Prostate gland (tissue), 2 donors: ENCODE results near the gene TNFSF4. TPM values are rescaled to one million over a fixed set of nuclear protein-coding genes. Genes with fewer than 3 reads are reported as not detected.

ENCODE experiments used
- DNase-seq: peaks from one replicate; pipeline ENCODE4 v3.0.0-alpha.2; 2019; ENCODE audit warnings: low spot score
- H3K27ac ChIP-seq, 2 donors: fragments of 200-600 bp; sonication (generic); 2 replicates each; pipeline ENCODE4 v1.5.1; 2017 to 2019
- H3K27me3 ChIP-seq: fragments of 200-600 bp; sonication (generic); replicated peaks from 2 replicates; pipeline ENCODE4 v1.5.1; 2019; ENCODE audit not compliant: insufficient read depth
- H3K36me3 ChIP-seq, 2 donors: fragments of 200-600 bp; sonication (generic); 1 replicate in 1 of 2; 2 replicates in 1 of 2; pipeline versions ENCODE4 v1.5.1 to v1.8.1; 2017 to 2019
- H3K4me1 ChIP-seq: fragments of 200-600 bp; sonication (generic); replicated peaks from 2 replicates; pipeline ENCODE4 v1.5.1; 2019
- H3K4me3 ChIP-seq, 2 donors: fragments of 200-600 bp; sonication (generic); 2 replicates each; pipeline ENCODE4 v1.5.1; 2017 to 2019
- H3K9me3 ChIP-seq: fragments of 200-600 bp; sonication (generic); 2 replicates; pipeline ENCODE4 v1.5.1; 2017
- POLR2A ChIP-seq: fragments of 450-650 bp; IDR thresholded peaks from one replicate; pipeline ENCODE4 v1.6.1; 2016; ENCODE audit warnings: antibody characterized with exemption, mild to moderate bottlenecking
- POLR2AphosphoS5 ChIP-seq: sonication (generic); formaldehyde crosslinking; IDR thresholded peaks from one replicate; pipeline ENCODE4 v1.6.1; 2017; ENCODE audit warnings: antibody characterized with exemption
- WGBS: methylation state at CpG from one replicate; pipeline ENCODE4 v1.1.5; 2018; 5-methylcytosine and 5-hydroxymethylcytosine counted together
- intact Hi-C: fragments of 100-400 bp; cut with DNase I; formaldehyde crosslinking; loops from one replicate; pipeline ENCODE4 v1.14.2; 2022
- total RNA-seq, 2 donors: library from RNA; depleted of rRNA; stranded (reverse); fragments of >200 nt; gene quantifications; one replicate each; pipeline ENCODE4 v1.1.0, GENCODE V29; 2016
- TF ChIP-seq, protein P1 (sequence below), 4 experiments: fragments of 200-600 bp in 2 of 4; fragments of 450-650 bp in 2 of 4; sonication (generic) in 2 of 4; IDR thresholded peaks; 1 replicate in 3 of 4; 2 replicates in 1 of 4; pipeline ENCODE4 v1.5.1; 2016 to 2019; ENCODE audit warnings: antibody characterized with exemption in 4 of 4, mild to moderate bottlenecking in 2 of 4, moderate library complexity in 2 of 4

Gene TNFSF4
- total RNA-seq, 2 donors from 2014 or later: 1.6 to 14.7 TPM

DNA sequence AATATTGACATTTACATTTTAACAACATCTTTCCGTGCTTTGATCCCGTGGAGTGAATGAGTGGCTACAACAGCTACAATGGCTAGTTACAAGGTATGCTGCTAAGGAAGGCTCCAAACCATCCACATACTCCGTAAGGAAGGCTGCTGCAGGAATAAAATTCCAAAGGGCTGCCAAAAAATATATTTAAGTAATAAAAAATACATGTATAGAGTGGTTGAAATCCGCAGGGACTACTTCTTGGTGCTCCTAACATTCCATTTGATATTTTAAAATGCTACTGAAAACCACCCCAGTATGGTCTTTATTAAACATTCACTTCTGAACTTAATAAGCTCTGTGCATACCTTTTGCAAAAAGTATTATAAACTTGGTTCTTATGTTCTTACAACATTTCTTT lies 25.3 kb downstream of the TNFSF4 start:
- Histone ChIP-seq H3K36me3 (no peaks in the 10 kb centered on the region), H3K4me3 (no peak overlapping the region), H3K27me3 (no peaks in the 10 kb centered on the region), H3K9me3 (no peaks in the 10 kb centered on the region), H3K4me1 (no peaks in the 10 kb centered on the region), H3K27ac (no peak overlapping the region)
- TF ChIP-seq, protein P1, sequence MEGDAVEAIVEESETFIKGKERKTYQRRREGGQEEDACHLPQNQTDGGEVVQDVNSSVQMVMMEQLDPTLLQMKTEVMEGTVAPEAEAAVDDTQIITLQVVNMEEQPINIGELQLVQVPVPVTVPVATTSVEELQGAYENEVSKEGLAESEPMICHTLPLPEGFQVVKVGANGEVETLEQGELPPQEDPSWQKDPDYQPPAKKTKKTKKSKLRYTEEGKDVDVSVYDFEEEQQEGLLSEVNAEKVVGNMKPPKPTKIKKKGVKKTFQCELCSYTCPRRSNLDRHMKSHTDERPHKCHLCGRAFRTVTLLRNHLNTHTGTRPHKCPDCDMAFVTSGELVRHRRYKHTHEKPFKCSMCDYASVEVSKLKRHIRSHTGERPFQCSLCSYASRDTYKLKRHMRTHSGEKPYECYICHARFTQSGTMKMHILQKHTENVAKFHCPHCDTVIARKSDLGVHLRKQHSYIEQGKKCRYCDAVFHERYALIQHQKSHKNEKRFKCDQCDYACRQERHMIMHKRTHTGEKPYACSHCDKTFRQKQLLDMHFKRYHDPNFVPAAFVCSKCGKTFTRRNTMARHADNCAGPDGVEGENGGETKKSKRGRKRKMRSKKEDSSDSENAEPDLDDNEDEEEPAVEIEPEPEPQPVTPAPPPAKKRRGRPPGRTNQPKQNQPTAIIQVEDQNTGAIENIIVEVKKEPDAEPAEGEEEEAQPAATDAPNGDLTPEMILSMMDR (IDR thresholded peaks at IDR 0.05): no peak
- no peak for TF ChIP-seq POLR2AphosphoS5
- no peak for TF ChIP-seq POLR2A
- intact Hi-C loops: no loop called here
- WGBS: 52% methylated on average over 4 of the region's 4 CpGs
- DNase-seq: no peak

DNA sequence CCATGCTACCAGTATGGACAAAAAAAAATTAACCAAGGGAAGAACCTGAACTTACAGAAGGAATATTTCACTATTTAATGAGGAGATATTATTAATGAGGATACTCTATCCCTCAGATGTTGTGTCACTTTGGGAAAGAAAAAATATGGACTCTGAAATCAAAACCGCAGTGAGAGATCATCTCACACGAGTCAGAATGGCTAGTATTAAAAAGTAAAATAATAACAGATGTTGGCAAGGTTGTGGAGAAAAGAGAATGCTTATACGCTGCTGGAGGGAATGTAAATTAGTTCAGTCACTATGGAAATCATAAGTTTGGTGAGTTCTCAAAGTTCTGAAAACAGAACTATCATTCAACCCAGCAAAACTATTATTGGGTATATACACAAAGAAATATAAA lies 30.9 kb downstream of the TNFSF4 start:
- Histone ChIP-seq H3K27me3 (no peaks in the 10 kb centered on the region), H3K4me1 (no peaks in the 10 kb centered on the region), H3K4me3 (no peak overlapping the region), H3K27ac (no peak overlapping the region), H3K9me3 (no peaks in the 10 kb centered on the region), H3K36me3 (no peaks in the 10 kb centered on the region)
- DNase-seq: no peak
- 95% methylated on average over 3 of the region's 3 CpGs for WGBS
- intact Hi-C loops: no loop called here
- TF ChIP-seq, protein P1 (IDR thresholded peaks at IDR 0.05): no peak
- TF ChIP-seq POLR2A (no peak), POLR2AphosphoS5 (no peak)

DNA sequence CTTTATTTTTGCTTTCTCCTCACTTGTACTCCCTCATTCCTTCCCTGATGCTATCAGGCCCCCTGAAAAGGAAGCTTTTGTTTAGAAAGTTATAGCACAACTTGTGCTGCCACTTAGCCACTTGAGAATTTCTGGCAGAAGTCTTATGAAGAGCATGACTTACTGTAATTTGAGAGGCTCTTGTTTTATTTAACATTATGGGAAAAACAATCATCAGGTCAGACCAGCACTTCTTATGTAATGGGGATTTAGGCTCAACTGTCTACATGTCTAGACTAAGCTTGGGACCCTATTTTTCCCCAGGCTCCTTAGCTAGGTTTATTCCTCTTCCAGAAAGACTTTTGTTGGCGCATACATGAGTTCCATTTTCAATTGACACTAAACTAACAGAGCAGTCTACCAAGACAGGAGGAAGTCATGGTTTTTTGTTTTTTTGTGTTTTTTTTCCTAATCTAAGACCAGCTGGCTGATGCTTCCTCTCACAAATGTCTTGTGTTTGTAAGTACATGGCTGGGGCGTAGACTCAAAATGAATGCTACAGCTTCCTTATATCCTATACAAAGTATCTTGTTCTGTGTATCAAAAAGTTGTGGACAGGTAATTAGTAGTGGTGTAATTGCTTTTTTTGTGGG lies 31.5 kb downstream of the TNFSF4 start:
- TF ChIP-seq POLR2AphosphoS5: peak; percentile 53
- TF ChIP-seq, protein P1 (IDR thresholded peaks at IDR 0.05): no peak
- no peak overlapping the region for H3K27ac ChIP-seq
- DNase-seq: no peak
- intact Hi-C loops: no loop called here
- no peaks in the 10 kb centered on the region for H3K27me3 ChIP-seq
- H3K4me3 ChIP-seq: no peak overlapping the region
- no peaks in the 10 kb centered on the region for H3K36me3 ChIP-seq
- 42% methylated on average over 2 of the region's 2 CpGs for WGBS
- no peaks in the 10 kb centered on the region for H3K9me3 ChIP-seq
- H3K4me1 ChIP-seq: no peaks in the 10 kb centered on the region

DNA sequence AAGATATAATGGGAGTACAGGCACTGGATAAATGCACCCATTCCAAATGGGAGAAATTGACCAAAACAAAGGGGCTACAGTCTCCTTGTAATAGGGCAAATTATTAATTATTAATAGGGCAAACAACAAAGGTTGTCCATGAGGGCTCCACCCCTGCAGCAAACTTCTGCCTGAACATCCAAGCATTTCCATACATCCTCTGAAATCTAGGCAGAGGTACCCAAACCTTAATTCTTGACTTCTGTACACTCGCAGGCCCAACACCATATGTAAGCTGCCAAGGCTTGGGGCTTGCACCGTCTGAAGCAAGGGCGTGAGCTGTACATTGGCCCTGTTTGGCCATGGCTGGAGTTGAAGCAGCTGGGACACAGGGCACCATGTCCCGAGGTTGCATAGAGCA lies 33.7 kb downstream of the TNFSF4 start:
- Histone ChIP-seq H3K4me1 (no peaks in the 10 kb centered on the region), H3K27me3 (no peaks in the 10 kb centered on the region), H3K27ac (no peak overlapping the region), H3K9me3 (no peaks in the 10 kb centered on the region), H3K36me3 (no peaks in the 10 kb centered on the region), H3K4me3 (no peak overlapping the region)
- DNase-seq: no peak
- TF ChIP-seq, protein P1 (IDR thresholded peaks at IDR 0.05): no peak
- TF ChIP-seq POLR2A (no peak), POLR2AphosphoS5 (no peak)
- intact Hi-C loops: no loop called here
- 100% methylated on average over 3 of the region's 4 CpGs for WGBS

DNA sequence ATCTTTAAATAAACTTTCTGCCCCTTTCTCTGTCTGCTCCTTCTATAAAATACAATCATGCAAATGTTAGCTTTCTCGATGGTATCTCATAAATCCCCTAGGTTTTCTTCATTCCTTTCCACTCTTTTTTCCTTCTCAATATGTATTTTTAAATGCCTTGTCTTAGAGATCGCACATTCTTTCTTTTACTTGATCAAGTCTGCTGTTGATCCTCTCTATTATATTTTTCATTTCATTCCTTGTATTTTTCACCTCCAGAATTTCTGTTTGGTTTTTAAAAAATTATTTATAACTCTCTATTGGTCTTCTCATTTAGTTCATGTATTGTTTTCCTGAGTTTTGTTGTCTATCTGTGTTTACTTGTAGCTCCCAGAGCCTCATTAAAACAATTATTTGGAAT lies 36.0 kb downstream of the TNFSF4 start:
- DNase-seq: no peak
- no peaks in the 10 kb centered on the region for H3K36me3 ChIP-seq
- intact Hi-C loops: no loop called here
- no peak overlapping the region for H3K27ac ChIP-seq
- H3K27me3 ChIP-seq: no peaks in the 10 kb centered on the region
- H3K9me3 ChIP-seq: no peaks in the 10 kb centered on the region
- no peak overlapping the region for H3K4me3 ChIP-seq
- no peaks in the 10 kb centered on the region for H3K4me1 ChIP-seq
- 90% methylated on average over 2 of the region's 2 CpGs for whole genome bisulfite sequencing
- TF ChIP-seq POLR2A (no peak), POLR2AphosphoS5 (no peak)
- TF ChIP-seq, protein P1 (IDR thresholded peaks at IDR 0.05): no peak
